Skin epidermis (tissue), 12 donors: ENCODE results near the gene DENND1A.

Experiments
- H3K27ac ChIP-seq, 21 experiments: fragments of 200-600 bp; sonication (generic) in 11 of 21; one replicate each; pipeline ENCODE4 v1.5.0; 2020; ENCODE audit warnings: mild to moderate bottlenecking in 3 of 21, inconsistent platforms in 2 of 21, moderate library complexity in 2 of 21
- H3K4me3 ChIP-seq, 7 experiments: fragments of 200-600 bp; sonication (generic) in 2 of 7; one replicate each; pipeline ENCODE4 v1.5.0; 2020; ENCODE audit warnings: inconsistent platforms in 2 of 7, mild to moderate bottlenecking in 2 of 7, moderate library complexity in 1 of 7

DENND1A gene

DNA sequence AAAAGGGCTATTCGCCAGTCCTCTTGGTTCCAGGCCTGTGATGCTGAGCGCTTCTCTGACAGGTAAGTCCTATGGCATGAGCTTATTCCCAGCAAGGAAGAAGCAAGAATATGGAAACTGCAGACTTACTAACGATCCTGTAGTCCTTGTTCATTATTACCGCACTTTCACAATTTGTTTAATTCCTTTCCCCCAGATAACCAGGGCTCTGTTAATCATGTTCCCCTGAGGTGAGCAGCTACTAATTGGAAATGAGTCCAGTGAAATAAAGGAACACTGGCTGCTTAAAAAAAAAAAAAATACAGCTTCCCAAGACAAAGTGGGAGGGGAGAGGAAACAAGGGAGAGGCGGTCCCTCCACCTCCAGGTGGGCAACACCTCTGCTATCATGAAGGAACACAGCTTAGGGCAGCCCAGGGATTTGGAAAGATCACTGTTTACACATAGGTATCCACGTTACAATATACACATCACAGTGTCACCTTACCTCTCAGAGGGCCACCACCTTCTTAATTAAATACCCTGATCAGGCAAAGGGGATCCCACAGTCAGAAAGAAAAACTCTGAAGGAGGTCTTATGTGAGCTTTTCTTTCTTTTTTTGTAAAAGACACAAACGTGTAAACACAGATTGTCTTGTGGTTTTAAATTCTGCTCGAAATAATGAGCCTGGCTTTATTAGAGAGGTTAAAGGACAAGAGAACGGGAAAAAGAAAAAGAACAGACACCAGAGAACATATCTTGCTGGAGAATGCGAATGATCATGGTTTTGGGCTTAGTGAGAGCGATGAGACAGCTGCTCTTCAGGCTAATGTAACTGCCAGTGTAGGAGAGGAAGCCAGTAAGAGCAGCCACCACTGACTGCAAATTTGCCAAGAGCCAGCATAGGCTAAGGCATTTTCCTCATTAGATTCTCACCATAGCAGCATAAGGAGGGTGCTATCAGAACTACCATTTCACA, 315.3 kb downstream of the DENND1A start:
- H3K4me3 ChIP-seq = no peak overlapping the region
- no peak overlapping the region for H3K27ac ChIP-seq

DNA sequence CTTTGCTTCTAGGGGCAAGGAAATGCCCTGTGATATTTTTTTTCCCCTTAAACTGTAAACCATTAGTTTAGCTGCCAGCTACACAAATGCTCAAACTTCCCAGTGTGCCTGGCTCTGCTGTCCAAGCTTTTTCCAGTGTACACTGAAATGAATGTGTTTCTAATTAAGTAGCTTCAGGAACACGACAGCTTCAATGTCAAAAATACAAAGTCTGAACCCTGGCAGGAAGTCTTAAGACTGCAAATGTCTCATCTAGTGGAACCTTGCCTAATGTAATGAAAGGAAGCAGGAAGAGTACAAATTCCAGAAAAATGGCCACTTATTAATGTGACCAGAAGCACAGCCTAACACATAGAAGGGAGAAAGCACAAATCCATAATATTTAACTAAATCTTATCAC, 318.7 kb downstream of the DENND1A start:
- no peak overlapping the region for H3K27ac ChIP-seq
- no peak overlapping the region for H3K4me3 ChIP-seq

DNA sequence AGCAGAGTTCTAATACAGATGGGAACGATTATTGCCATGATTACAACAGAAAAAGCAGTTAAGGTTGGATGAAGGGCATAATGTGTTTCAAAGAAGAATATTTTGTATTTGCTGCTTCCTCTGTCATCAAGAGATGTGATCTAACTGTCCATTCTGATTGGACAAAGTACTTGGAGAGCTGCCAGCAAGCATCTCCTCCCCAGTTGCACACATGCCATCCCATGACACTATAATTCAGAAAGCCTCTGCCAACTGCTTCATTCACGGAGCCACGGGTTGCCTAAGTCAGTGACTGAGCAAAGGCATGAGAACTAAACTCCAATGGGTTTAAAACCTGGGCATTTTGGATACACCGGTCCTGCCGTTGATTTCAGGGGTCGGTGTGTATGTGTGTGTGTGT, 320.1 kb downstream of the DENND1A start:
- Histone ChIP-seq H3K4me3 (no peak overlapping the region), H3K27ac (no peak overlapping the region)

DNA sequence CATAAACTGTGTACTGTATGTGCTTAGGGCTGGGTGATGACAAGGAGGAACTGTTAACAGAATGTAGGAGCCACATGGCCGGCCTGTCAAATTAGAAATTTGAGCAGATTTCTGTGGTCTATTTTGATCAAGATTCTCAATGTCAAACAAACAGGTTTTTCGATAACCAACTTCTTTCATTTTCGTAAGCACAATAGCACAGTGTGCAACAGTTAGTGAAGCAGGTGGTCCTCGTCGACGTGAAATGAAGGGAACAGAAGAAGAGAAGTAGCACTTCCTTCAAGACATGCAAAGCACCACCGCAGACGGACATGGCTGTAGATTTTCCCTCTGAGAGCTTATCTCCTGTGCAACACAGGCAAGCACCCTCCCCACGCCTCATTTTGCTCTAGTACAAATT, 321.8 kb downstream of the DENND1A start:
- Histone ChIP-seq H3K4me3 (no peak overlapping the region), H3K27ac (no peak overlapping the region)

DNA sequence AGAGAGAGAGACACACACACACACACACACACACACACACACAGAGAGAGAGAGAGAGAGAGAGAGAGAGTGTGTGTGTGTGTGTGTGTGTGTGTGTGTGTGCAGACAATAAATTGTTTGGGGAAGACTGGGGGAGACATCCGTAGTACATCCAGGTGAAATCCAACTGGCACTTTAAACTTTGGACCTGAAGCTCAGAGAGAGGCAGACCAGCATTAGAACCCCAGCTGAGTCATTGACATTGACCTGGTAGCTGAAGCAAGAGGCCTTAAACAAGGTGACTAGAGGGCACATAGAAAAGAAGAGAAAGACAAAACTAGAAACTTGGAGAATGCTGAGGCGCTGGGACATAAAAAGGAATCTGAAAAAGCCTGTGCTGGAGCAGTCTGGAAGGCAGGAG, 322.4 kb downstream of the DENND1A start:
- no peak overlapping the region for H3K4me3 ChIP-seq
- H3K27ac ChIP-seq = no peak overlapping the region

DNA sequence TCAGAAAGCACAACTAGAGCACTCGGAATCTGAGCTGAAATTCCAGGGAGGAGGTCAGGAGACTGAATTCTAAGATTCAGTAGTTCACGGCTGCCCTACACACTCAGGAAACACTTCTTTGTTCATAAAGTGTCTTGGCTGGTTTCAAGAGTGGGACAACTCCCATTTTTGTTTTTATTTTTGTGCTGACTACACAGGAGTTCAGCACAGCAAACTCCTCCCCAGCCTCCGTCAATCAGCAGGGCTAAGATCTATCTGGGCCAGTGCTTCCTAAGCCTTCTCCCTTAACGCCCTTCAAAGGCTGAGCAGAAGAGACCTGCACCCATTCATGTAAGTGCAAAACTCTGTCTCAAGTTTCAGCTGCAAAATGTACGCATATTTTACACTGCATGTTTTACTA, 323.8 kb downstream of the DENND1A start:
- H3K27ac ChIP-seq = no peak overlapping the region
- H3K4me3 ChIP-seq = no peak overlapping the region

DNA sequence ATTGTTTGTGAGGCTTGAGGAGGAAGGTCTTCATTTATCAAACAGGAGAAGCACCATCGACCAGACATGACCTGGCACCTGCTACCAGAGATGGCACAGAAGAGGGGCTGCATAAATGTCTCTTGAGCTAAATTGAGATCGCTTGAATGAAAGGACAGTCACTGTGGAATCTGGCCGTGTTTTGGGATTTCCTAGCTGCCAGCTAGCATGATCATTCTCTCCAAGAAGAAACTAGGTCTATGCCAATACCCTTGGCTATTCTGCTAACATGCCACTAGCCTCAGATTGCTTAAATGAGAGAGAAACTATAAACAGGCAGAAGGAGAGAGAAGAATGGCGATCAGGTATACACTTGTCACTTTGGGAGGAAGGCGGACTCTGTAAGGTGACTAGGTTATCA, 324.6 kb downstream of the DENND1A start:
- H3K4me3 ChIP-seq = no peak overlapping the region
- H3K27ac ChIP-seq = no peak overlapping the region

DNA sequence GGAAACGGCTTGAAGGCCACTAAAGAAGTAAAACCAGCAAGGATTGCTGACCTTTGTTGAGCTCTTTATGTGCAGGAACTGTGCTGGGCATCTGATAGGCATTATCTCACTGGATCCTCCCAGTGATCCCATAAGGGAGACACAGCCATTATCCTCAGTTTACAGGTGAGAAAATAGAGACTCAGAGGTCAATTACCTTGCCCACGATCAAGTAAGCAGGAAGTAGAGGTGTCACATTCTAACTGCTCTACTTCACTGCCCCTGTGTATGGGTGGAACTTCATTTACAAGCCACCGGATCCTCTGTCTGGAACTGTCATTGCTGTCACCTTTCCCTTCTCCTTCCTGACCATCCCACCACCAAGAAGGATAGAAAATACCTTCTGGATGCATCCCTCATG, 325.1 kb downstream of the DENND1A start:
- Histone ChIP-seq H3K4me3 (no peak overlapping the region), H3K27ac (no peak overlapping the region)

DNA sequence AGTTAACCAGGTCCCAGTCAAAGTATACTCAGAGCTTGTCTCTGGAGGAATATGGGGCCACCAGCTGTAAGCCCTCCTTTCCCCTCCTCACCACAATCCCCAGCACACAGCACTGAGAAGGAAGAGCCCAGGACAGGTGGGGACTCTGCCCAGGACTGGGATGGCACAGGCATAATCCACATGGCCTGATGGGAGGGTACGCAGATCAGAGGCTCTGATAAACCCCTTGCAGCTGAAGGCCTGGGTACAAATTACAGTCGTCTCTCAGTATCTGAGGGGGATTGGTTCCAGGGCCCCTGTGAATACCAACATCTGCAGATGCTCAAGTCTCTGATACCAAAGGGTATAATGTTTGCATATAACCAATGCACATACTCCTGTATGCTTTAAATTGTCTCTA, 328.1 kb downstream of the DENND1A start:
- Histone ChIP-seq H3K4me3 (no peak overlapping the region), H3K27ac (no peak overlapping the region)

DNA sequence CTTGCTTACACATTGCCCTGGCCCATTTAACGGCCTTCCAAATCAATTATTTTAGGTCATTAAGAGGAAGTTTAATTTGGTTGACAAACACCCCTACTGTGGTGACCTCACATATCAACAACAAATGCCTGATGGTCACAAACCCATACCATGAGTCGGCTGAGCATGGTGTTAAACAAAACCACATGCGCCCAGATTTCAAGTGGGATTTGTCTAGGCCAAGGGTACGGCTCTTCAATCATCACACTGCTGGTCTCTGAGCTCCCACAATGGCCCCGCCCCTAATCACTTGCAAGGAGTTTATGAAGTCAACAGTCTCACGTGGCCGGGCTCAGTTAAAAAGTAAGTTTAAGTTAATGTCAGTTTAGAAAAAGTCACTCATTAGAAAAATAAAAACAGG, 330.1 kb downstream of the DENND1A start:
- H3K27ac ChIP-seq = no peak overlapping the region
- H3K4me3 ChIP-seq = no peak overlapping the region

DNA sequence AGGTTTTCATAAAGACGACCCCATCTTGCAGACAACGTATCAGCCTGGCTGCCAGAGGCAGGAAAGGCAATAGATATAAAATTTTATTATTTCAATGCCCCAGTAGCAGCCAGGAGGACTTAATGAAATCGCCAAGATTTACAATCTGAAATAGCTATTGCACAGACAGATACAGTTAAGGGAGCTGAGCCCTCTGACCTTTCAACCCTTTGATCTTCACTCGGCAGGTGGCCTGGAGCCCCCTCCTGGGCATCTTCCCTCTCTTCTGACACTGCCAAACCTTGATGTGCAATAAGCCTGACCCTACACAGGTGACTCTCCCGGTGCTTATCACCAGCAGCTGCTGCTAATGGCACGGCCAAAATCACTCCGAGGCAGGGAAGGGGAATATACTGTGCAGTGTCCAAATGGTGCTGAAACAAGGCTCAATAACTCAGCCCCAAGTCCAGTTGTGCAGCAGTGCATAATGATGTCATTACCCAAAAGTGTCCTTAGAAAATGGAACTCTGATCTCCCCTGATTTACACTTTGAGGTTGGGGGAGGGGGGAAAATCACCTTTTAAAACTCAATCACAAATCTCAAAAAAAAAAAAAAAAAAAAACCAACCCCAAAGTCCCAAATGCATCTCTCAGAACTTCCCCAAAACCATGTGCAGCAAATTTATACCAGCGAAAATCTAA, 331.9 kb downstream of the DENND1A start:
- Histone ChIP-seq H3K4me3 (no peak overlapping the region), H3K27ac (no peak overlapping the region)

DNA sequence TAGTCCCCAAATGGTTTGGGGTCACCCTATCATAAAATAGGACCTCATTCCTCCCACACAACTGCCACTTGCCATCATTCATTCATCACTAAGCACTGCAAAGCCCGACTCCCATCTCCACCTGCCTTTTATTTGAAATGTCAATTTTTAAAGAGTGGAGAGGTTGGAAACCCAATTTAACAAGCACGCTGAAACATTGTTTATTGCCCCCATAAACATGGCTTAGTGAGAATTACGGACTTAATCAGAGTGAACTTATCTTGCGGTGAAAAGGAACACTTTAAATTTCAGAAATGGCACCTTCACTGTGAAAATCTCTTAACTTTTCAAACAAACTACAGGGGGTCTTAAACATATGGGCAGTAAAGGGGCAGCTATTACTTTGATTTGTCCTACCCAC, 332.9 kb downstream of the DENND1A start:
- H3K4me3 ChIP-seq = no peak overlapping the region
- H3K27ac ChIP-seq = no peak overlapping the region

DNA sequence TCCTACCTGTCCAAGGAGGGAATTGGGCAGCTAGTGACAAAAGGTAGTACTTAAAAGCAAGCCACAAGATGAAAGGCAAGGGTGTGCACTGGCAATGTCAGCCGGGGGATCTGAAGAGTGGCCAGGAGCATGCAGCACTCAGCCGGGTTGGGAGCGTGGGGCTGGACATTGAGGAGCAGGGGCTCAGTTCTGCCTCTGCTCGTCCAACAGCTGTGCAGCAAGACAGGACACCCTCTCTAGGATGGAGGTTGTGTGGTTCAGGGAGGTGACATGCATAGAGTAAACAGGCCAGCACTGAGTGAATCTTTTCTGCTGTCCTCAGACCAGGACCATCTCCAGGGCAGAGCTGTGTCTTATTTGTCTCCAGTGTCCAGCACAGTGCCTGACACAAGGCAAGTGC, 338.6 kb downstream of the DENND1A start:
- no peak overlapping the region for H3K4me3 ChIP-seq
- no peak overlapping the region for H3K27ac ChIP-seq

DNA sequence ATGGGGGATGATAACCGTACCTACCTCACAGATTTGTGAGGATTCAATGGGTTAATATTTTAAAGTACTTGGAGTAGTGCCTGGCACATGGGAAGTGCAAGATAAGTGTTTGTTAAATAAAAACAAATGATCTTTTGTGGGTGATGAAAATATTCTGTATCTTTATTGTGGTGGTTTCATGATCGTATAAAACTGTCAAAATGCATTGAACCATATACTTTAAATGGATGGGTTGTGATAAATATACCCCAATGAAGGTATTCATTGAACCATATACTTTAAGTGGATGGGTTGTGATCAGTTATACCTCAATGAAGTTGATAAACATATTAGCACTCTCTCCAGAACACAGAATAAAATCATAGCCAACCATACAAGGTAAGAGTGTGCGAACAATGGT, 339.4 kb downstream of the DENND1A start:
- Histone ChIP-seq H3K4me3 (no peak overlapping the region), H3K27ac (no peak overlapping the region)

DNA sequence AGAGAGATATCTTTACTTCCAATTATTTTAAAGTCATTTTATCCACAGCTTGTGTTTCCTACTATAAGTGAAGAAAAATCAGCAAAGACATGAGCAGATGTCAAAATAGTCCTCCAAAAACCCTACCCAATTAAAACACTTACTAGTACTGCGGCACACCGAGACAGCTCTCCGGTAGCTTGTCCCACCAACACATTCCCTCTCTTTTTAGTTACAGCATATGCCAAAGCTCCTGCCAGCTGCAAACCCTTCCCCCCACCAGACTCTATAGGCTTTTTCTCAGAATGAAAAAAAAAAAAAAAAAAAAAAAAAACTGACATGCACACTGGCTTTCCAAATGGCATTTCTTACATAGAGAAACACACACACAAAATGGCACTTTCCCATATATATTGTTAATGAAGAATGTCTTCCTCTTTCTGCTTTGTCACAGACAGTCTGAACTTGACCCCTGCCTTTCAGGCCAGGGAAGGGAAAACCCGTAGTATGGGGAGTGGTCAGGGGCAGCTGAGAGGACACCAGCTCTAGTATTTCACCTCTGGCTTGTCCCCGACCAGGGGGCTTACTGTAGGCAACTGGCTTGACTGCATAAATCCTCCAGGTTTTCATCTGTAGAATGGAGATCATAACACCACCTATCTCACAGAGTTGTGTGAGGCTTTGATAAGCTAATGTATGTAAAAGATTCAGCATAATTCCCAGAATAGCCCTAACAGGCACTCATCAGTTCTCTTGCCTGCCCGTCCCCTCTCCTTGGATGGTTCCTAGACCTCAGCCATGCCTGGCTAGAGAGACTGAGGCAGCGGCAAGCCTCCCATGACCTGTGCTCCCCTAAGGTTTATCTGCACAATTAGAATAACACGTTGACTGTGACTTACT, 340.3 kb downstream of the DENND1A start:
- Histone ChIP-seq H3K4me3 (no peak overlapping the region), H3K27ac (no peak overlapping the region)

DNA sequence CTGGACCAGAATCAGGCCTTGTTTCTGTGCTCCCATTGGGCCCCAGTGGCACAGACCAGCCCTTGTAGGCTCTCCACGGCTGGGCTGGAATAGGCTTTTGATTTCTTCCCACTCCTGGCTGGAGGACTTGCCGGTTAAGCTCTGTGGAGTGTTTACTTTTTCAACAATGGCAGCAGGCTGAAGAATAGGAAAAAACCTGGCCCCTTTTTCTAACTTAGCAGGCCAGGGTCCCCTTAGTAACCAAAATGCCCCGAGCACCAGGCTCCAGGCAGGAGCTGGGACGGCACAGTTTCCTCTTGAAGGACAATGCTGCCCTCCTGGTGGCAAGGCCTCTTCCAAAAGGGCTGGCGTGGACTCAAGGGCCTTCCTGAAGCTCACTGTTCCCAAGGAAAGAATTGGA, 343.7 kb downstream of the DENND1A start:
- H3K4me3 ChIP-seq = no peak overlapping the region
- H3K27ac ChIP-seq = no peak overlapping the region

DNA sequence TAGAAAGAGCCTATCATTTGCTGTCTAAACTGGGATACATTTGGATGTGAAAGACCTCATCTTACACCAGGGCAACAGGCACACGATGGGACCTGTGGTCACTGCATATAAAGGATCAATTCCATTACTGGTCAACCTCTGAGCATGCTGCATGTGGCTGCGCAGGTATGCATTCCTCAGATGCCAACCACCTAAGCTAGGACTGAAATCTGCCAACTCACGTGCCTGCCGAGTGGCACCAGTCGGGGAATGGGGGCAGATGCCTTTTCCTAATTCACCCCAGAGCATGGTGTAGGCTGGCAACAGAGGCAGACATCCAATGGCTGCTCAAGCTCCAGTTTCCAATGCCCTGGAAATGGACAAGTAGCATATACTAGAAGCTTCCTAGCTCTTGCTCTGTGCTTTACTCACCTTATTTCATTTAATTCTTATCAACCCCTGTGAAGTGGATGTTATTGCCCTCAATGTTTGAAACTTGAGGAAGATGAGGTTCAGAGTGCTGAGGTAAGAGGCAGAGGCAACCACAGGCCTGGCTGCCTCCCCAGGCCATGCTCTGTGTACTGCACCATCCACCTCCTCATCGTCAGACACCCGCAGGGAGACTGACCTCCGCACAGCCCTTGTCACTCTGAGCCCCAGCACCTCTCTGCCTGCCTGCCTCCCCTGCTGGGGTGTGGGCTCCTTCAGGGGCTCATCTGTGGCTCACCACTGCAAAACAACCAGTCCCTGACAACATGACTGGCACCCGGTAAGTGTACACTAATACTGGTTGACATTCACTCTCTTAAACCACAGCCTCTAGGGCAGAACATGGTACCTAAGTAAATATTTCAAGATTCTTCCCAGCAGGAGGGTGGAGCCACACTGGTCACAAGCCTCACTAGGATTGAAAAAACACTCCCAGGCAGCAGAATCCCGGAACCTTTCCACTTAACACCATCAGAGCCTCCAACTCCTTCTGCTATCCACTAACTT, 345.4 kb downstream of the DENND1A start:
- no peak overlapping the region for H3K27ac ChIP-seq
- H3K4me3 ChIP-seq = no peak overlapping the region

DNA sequence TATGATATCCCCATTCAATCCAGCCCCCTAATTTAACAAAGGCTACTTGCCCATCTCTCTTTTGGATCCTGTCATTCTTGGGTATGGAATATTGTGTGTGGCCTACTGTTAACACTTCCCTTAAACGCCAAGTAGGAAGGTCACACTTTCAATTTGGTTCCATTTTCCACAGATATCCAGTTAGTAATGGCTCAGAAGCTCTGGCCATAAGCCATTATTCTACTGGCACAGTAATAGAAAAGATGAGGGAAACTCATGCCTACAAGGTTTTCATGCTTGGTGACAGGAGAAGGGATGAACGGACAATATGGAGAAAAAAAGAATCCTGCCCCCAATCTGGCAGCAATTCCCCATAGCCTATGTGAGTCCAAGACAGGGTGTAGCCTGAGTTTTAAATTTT, 346.3 kb downstream of the DENND1A start:
- Histone ChIP-seq H3K27ac (no peak overlapping the region), H3K4me3 (no peak overlapping the region)

DNA sequence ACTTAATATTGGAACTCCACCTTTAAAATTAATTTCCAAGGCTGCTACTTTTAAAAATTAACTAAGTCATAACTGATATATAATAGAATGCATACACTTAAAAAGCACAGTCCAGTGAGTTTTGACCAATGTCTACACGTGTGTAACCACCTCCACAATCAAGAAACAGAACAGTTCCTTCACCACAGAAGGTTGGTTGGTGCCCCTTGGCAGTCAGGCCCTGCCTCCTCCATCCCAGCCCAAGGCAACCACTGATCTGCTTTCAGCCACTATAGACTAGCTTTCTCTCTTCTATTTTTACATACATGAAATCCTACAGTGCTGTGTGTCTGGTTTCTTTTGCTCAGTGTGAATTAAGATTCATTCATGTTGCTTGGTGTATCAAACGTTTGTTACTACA, 358.7 kb downstream of the DENND1A start:
- Histone ChIP-seq H3K27ac (no peak overlapping the region), H3K4me3 (no peak overlapping the region)
